ENCODE measurements around the gene SNAI1.
A peak's percentile ranks its signal among the peaks of the same experiment; 100 is the strongest.
"Not testable (repeated sequence)": the region's sequence is repeated elsewhere in the genome, so short reads cannot be mapped to it uniquely, and the experiment has no call there.

The SNAI1 gene

DNA sequence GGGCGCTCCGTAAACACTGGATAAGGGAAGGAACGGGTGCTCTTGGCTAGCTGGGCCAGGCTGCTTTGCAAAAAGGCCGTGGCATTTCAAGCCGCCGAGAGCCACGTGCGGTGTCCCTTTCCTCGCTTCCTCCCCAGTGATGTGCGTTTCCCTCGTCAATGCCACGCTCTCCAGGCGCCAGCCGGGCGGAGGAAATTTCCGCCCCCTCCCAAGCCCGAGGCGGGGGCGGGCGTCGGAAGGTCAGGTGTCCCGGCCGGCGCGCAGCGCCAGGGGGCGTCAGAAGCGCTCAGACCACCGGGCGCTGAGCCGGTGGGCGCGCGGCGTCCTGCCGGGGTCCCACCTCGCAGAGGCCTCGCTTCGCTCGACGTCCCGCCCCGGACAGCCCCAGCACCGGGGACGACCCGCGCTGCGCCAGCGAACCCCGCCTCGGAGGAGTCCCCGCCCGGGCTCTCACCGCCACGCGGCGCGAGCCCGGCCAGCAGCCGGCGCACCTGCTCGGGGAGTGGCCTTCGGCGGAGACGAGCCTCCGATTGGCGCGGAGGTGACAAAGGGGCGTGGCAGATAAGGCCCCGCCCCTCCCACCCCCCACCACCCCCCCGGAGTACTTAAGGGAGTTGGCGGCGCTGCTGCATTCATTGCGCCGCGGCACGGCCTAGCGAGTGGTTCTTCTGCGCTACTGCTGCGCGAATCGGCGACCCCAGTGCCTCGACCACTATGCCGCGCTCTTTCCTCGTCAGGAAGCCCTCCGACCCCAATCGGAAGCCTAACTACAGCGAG is at the start of gene SNAI1:
Gene SNAI1 (plus strand): TSS at position 635 of the 777 bp plus-strand sequence. CDS start 80 bp downstream, at position 715.
- no peak for DNase-seq

DNA sequence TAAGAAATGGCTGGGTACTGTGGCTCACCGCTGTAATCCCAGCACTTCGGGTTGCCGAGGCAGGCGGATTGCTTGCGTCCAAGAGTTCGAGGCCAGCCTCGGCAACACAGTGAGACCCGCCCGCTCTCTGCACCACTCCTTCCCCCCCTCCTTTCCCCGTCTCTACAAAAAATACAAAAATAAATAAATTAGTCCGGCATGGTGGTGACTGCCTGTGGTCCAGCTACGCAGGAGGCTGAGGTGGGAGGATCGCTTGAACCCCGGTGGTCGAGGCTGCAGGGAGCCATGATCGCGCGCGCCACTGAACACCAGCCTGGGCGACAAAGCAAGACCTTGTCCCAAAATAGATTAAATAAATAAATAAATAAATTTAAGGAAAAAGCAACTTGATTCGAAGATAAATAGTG is 47.0 kb upstream of the SNAI1 start:
- no peak for DNase-seq

DNA sequence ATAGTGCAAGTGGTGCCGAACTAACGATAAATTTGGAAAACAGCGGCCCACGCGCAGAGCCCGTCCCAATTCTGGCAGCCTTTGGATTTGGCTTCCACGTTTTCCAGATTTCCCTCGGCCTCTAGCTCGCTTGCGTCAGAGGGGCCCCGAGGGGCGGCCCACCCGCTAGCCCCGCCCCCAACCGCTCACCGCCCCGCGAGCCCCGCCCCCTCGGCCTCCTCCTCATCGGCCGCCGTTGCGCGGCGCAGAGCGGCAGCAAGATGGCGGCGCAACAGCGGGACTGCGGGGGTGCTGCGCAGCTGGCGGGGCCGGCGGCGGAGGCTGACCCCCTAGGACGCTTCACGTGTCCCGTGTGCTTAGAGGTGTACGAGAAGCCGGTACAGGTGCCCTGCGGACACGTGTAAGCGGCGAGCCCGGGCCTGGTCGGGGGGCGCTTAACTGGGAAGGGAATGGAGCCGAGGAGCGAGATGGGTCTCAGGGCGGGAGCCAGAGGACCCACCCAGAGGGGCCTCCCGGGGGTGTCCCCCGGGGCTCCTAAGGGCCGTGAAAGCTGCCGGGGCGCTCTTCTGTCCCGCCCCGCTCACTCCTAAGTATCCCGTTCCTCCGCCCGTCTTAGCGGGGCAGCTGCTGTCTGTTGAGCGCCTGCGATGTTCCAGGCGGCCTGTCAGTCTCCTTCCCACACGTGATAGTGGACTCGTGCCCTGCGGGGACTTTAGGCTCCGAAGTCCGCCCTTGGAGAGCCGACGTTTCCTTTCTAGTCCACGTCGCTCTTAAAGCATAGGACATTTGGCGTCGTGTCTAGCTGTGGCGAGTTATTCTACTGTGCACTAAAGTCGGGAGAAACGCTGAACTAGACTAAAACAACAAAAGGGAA is 46.4 kb upstream of the SNAI1 start, which contains the start of gene RNF114:
Gene RNF114 (plus strand): TSS at position 245 of the 874 bp plus-strand sequence. CDS start 16 bp downstream, at position 261.
- peak; percentile 87 for DNase-seq

DNA sequence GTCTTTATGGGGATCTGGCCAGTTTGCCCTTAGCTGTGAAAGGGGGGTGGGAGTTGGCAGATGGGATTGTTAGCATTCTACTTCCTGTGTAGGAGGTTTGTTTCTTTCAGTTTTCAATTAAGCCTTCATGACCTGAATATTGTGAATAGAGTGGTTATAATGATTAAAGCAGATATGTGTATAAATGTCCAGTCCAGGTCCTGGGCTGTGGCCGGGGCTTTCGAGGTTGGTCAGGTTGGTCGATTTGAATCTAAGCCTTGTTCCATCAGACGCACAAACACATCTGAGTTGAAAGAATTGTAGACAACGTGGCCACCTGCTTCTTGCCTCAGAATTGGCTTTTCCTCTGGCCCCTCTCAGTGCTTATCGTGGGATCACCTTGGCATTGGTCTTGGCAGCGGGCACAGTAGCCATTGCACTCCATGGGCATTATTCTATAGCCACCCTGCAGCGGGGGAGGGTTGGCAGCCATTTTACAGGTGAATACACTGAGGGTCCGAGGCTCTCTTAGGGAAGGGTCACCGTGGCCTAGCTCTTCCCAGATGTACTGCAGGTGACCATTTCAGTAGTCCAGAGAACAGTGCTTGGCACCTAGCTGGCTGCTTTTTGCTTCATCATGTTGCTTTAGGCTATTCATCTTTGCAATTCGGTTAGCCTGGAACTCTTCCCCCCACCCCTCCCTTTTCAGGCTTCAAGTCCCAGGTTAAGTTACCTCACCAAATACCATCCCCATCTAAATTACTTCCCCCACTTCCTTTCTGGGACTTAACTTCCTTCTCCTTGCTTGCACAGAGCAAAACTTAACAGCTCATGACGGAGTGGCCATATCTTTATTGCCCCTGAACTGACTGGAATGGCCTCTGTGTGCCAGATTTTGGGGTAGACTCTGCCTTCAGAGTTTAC is 45.5 kb upstream of the SNAI1 start:
- DNase-seq: no peak

DNA sequence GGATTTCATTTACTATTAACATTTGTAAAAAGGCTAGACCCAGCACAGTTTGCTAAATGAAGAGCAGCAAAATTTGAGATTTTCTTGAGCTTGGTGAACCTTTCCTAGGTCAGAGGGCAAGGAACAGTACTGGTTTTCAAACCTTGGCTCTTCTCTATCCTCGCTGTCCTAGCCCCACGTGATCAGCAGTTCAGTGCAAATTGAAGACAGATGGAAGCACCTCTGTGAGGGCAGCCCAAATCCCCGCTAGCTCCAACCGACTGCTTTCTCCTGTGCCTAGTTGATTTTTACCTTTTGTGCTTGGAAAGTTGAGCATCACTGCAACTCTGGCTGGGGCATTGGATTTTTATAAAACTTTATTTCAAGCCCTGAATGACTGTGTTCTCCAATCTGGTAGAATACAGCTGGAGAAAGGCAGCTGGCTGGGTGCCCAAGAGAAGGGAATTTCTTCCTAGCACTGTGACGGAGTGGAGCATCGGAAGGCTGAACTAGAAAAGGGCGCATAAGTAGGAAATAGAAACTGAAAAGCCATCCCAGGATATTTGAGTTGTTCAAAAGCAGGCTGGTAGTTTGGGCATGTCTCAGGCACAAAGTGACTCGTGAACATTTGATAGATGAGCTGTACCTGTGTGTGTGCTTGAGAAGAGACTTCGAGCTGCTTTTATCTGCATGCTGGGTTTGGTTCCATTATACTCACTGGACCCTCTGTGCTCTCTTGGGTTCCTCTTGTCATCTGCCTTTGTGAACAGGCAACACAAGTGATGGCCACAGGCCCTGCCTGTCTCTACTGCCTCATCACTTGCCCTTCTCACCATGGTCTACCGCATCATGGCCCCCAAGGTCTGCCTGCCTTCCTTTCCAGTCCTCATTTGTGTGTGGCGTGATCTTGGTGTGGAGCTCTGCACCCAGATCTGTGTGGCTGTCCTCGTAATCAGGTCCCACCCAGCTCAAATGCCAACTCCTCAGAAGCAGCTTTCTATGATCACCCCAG is 44.3 kb upstream of the SNAI1 start:
- no peak for DNase-seq

DNA sequence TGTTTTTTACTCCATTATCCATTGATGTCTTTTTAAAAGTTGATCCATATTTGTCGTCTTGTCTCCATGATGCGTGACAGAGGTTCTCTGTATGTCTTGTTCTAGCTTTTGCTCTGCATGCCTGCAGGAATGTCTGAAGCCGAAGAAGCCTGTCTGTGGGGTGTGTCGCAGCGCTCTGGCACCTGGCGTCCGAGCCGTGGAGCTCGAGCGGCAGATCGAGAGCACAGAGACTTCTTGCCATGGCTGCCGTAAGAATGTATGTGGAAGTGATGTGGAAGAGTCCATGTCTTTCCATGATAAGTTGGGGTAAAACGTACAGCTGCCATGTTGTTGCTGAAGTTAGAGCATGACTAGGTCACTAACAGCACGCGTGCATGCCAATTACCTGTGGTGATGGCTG is 41.3 kb upstream of the SNAI1 start:
- DNase-seq: no peak

DNA sequence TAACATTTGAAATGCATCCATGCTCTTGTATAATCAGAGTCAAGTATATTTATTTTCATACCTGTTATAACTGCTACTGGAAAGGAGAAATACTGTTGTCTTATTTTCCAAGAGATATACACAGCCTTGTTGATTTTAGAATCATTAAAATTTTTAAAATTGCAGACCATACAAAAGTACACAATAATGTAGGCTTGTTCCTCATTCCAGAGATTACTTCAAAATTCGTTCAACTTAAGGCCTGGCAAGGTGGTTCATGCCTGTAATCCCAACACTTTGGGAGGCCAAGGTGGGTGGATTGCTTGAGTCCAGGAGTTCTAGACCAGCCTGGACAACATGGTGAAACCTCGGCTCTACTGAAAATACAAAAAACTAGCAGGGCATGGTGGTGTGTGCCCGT is 40.5 kb upstream of the SNAI1 start:
- DNase-seq: no peak

DNA sequence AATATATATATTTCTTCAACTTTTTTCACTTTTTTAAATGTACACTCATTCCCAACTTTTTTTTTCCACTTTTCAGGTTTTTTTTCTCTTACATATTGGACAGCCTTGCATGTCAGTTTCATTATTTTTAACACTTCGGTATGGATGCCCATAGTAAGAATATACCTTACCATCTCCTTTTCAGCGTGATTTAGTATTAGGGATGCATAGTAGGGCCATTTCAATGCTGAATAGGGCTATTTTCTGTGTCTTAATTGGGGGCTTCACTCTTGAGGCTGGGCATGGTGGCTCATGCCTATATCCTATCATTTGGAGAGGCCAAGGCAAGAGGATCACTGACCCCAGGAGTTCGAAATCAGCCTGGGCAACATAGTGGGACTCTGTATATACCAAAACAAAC is 39.8 kb upstream of the SNAI1 start:
- DNase-seq: no peak

DNA sequence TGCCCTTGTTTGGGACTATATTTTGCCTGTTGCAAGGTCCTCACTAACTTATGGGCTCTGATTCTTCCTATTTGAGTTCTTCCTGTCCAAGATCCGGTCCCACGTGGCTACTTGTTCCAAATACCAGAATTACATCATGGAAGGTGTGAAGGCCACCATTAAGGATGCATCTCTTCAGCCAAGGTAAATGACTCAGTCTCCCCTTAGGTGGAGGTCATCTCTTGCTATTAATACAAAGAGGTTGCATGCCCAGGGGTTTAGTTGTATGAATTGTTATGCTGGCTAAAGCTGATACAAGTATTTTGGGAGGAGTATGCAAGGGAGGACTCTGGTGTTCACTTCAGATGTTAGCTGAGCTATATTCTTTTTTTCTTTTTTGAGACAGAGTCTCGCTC is 37.5 kb upstream of the SNAI1 start:
- no peak for DNase-seq

DNA sequence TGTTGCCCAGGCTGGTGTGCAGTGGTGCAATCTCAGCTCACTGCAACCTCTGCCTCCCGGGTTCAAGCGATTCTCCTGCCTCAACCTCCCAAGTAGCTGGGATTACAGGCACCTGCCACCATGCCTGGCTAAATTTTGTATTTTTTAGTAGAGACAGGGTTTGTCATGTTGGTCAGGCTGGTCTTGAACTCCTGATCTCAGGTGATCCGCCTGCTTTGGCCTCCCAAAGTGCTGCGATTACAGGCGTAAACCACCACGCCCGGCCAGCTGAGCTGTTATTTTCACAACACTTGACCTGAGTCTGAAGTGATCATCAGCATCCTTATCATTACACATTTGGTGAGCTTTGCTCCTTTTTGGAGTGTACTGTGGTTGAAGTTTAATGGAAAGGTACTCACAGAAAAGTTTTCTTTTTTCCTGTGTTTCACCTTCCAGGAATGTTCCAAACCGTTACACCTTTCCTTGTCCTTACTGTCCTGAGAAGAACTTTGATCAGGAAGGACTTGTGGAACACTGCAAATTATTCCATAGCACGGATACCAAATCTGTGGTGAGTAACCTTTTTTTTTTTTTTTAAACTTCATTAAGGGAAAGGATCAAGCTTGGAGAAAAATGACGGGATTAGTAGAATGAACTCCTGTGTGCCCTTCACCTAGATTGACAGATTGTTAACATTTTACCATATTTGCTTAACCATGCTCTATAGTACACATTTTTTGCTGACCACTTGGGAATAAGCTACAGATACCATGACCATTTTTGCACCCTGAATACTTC is 36.9 kb upstream of the SNAI1 start:
- no peak for DNase-seq

DNA sequence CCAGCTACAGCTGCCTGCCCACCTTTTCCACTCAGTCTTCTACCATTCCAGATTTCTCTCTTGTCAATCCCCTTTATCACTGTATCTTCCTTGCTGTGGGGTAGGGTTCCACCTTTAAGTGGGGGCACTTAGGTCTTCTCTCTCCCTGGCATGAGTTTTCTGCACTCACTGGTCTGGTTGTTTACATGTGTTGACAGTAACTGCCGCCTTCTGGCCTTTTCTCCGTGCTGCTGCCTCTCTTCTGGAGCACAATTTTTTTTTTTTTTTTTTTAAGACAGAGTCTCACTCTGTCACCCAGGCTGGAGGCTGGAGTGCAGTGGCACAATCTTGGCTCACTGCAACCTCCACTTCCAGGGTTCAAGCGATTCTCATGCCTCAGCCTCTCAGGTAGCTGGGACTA is 34.6 kb upstream of the SNAI1 start:
- DNase-seq: no peak

DNA sequence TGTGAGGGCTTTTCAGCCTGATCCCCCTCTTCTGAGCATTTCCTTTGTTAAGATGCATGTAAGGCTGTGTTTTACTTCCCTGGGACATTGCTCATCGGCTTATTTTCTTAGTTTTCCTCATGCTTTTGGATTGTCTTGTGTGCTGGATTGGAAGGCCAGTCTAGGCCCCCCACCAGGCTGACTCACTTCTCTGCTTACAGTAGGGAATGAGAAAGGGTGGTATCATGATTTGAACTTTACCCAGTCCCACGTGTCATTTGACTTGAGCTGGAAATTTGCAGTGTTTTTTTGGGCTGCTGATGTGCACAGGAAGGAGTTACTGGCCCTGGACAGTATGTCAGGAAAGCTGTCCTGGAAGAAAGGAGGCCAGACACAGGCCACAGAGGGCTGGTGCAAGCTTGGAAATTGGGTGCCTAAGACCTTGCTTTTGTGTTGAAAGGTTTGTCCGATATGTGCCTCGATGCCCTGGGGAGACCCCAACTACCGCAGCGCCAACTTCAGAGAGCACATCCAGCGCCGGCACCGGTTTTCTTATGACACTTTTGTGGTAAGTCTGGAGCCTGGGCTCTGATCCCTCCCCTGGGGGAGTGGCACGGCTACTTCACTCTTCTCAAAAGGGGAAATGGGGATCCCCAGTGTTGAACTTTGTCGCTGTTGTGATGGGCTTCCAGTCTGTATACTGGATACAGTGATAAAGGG is 33.8 kb upstream of the SNAI1 start:
- DNase-seq: no peak

DNA sequence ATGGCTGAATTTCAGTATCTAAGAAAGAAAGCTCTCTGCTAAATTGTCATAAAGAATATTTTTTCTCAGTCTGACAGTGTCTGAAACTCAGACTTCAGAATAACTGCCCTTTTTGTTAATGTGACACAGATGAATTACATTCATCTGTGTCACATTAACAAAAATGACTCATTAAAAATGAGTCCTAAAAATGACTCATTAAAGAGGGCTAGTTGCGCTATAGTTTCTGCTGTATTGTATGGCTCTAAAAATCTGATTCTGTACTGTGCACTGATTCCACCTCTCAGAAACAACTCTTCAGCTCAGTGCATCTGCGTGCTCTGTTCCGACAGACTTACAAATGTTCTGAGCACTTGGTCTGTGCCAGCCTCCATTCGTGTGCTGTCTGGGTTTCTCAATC is 31.6 kb upstream of the SNAI1 start:
- no peak for DNase-seq

DNA sequence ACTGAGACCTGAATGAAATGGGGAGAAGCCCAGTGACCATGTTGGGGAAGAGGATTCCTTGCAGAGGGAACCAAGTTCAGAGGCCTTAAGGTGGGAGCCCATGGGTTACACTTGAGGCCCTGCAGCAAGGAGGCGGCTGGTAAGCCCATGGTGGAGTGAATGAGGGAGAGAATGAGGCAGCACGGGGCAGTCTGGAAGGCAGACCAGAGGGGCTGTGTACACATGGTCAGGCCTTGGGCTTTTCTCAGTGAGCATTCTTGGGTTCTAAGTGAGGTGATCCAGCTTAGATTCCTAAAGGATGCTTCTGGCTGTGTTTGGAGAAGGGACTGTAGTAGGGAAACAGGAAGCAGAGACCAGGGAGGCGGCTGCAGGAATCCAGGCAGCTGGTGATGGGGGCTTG is 27.6 kb upstream of the SNAI1 start:
- no peak for DNase-seq

DNA sequence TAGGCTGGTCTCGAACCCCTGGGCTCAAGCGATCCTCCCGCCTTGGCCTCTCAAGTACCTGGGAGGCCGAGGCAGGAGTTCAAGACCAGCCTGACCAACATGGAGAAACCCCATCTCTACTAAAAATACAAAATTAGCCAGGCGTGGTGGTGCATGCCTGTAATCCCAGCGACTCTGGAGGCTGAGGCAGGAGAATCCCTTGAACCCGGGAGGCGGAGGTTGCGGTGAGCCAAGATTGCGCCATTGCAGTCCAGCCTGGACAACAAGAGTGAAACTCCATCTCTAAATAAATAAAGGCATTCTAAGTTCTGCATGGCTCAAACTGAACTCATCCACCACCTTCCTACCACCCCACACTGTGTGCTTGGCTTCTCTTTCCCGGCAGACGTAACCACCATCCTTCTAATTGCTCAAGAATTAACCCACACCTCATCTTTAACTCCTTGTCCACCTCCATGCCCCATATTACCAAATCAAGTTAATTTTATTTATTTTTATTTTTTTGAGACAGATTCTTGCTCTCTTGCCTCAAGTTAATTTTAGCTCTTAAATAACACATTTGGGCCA is 26.9 kb upstream of the SNAI1 start:
- DNase-seq: not testable (repeated sequence)

DNA sequence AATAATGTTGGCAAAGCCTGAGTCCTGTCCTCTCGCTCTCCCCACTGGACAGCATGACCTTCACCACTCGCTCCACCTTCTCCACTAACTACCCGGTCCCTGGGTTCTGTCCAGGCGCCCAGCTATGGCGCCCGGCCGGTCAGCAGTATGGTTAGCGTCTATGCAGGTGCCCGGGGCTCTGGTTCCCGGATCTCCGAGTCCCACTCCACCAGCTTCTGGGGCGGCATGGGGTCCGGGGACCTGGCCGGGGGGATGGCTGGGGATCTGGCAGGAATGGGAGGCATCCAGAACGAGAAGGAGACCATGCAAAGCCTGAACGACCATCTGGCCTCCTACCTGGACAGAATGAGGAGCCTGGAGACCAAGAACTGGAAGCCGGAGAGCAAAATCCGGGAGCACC is 26.1 kb upstream of the SNAI1 start:
- DNase-seq: no peak

DNA sequence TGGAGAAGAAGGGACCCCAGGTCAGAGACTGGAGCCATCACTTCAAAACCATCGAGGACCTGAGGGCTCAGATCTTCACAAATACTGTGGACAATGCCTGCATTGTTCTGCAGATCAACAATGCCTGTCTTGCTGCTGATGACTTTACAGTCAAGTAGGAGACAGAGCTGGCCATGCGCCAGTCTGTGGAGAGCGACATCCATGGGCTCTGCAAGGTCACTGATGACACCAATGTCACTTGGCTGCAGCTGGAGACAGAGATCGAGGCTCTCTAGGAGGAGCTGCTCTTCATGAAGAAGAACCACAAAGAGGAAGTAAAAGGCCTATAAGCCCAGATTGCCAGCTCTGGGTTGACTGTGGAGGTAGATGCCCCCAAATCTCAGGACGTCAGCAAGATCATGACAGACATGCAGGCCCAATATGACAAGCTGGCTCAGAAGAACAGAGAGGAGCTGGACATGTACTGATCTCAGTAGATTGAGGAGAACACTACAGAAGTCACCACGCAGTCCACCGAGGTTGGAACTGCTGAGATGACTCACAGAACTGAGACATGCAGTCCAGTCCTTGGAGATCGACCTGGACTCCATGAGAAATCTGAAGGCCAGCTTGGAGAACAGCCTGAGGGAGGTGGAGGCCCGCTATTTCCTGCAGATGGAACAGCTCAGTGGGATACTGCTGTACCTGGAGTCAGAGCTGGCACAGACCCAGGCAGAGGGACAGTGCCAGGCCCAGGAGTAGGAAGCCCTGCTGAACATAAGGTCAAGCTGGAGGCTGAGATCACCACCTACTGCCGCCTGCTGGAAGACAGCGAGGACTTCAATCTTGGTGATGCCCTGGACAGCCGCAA is 25.5 kb upstream of the SNAI1 start:
- not testable (repeated sequence) for DNase-seq

DNA sequence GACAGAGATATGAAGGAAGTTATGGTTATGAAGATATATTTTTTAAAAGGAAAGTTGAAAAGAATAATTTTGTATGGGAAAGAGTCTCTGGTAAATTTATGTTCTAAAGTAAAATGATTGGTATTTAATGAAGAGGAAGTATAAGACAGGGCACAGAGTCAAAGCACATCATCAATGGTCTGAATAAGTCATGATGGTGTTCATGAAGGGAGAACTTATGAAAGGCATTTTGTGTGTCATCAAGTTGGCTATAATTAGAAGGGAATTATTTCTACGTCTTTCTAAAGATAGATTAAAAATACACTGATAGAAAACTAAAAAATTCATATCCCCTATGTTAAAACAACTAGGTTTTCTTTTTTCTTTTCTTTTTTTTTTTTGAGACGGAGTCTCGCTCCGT is 21.4 kb upstream of the SNAI1 start:
- DNase-seq: no peak

All from GOT3 (cell line).